SK-N-SH (cell line): Measurements from ENCODE around the gene MTMR1. TPM values are rescaled to one million over a fixed set of nuclear protein-coding genes. Genes with fewer than 3 reads are reported as not detected.

Experiments
- CTCF ChIA-PET: fragments of 300-600, 350-600 bp; formaldehyde crosslinking; extraction: SDS; loops from one replicate; lab custom pipeline; 2021; lab: Yijun Ruan, JAX
- POLR2A ChIA-PET: fragments of 350-600 bp; sonication (Branson Sonifier 250); formaldehyde crosslinking; extraction: SDS; loops from one replicate; lab custom pipeline; 2020; ENCODE audit warnings: antibody characterized with exemption, inconsistent platforms; lab: Yijun Ruan, JAX
- DNase-seq: peaks from one replicate; pipeline ENCODE4 v3.0.0; 2012
- H2AFZ ChIP-seq: fragments of 200-600 bp; sonication (generic); 2 replicates; pipeline ENCODE4 v1.8.1; 2016; ENCODE audit warnings: antibody characterized with exemption, mild to moderate bottlenecking, low read depth
- H3F3A ChIP-seq: fragments of 200-600 bp; sonication (generic); replicated peaks from 2 replicates; pipeline ENCODE3; 2016; ENCODE audit warnings: antibody characterized with exemption, mild to moderate bottlenecking; ENCODE audit not compliant: insufficient read depth
- H3K27ac ChIP-seq, 2 experiments: fragments of 200-500 bp in 1 of 2; fragments of 200-600 bp in 1 of 2; sonication (Bioruptor generic) in 1 of 2; sonication (generic), shearing (Covaris generic) in 1 of 2; 2 replicates each; pipeline versions ENCODE4 v1.5.1 to v1.6.1; 2014 to 2016; ENCODE audit warnings: low read depth in 2 of 2, inconsistent platforms in 1 of 2, low read length in 1 of 2, mild to moderate bottlenecking in 1 of 2, mixed read lengths in 1 of 2
- H3K27me3 ChIP-seq: fragments of 200-600 bp; sonication (generic), shearing (Covaris generic); 2 replicates; pipeline ENCODE4 v1.6.1; 2016; ENCODE audit warnings: mixed run types; ENCODE audit not compliant: insufficient read depth
- H3K36me3 ChIP-seq, 2 experiments: fragments of 200-500 bp in 1 of 2; fragments of 200-600 bp in 1 of 2; sonication (Bioruptor generic) in 1 of 2; sonication (generic) in 1 of 2; replicated peaks in 1 of 2; 2 replicates each; pipeline versions ENCODE3 to v1.5.1; 2014 to 2016; ENCODE audit warnings: low read length in 1 of 2, mild to moderate bottlenecking in 1 of 2; ENCODE audit not compliant: insufficient read depth in 2 of 2, control insufficient read depth in 1 of 2
- H3K4me1 ChIP-seq, 2 experiments: fragments of 200-500 bp in 1 of 2; fragments of 200-600 bp in 1 of 2; sonication (Bioruptor generic) in 1 of 2; sonication (generic), shearing (Covaris generic) in 1 of 2; 2 replicates each; pipeline versions ENCODE4 v1.5.1 to v1.6.1; 2014 to 2016; ENCODE audit warnings: low read depth in 1 of 2, low read length in 1 of 2, mixed run types in 1 of 2; ENCODE audit not compliant: insufficient read depth in 2 of 2, control insufficient read depth in 1 of 2
- H3K4me2 ChIP-seq: fragments of 200-600 bp; sonication (generic), shearing (Covaris generic); 2 replicates; pipeline ENCODE4 v1.6.1; 2017; ENCODE audit warnings: mixed run types
- H3K4me3 ChIP-seq, 2 experiments: fragments of 200-500 bp in 1 of 2; fragments of 200-600 bp in 1 of 2; sonication (Bioruptor generic) in 1 of 2; sonication (generic), shearing (Covaris generic) in 1 of 2; 2 replicates each; pipeline versions ENCODE4 v1.5.1 to v1.8.1; 2014 to 2016; ENCODE audit warnings: low read depth in 2 of 2, inconsistent platforms in 1 of 2, low read length in 1 of 2, mild to moderate bottlenecking in 1 of 2, mixed read lengths in 1 of 2, moderate library complexity in 1 of 2
- H3K79me2 ChIP-seq: fragments of 200-600 bp; sonication (generic); 2 replicates; pipeline ENCODE4 v1.8.1; 2017; ENCODE audit warnings: mild to moderate bottlenecking; ENCODE audit not compliant: insufficient read depth
- H3K9ac ChIP-seq: fragments of 200-600 bp; sonication (generic); 2 replicates; pipeline ENCODE4 v1.6.1; 2017; ENCODE audit warnings: mixed run types
- H3K9me2 ChIP-seq: fragments of 200-600 bp; sonication (generic); 2 replicates; pipeline ENCODE4 v1.6.1; 2017; ENCODE audit warnings: mixed run types
- H3K9me3 ChIP-seq: fragments of 200-600 bp; sonication (generic); 2 replicates; pipeline ENCODE4 v1.6.1; 2017; ENCODE audit warnings: mixed run types, mild to moderate bottlenecking, moderate library complexity
- H4K20me1 ChIP-seq: fragments of 200-600 bp; sonication (generic); 2 replicates; pipeline ENCODE4 v1.6.1; 2017; ENCODE audit warnings: mild to moderate bottlenecking, mixed run types; ENCODE audit not compliant: insufficient read depth
- CHD2 ChIP-seq: fragments of 150-350 bp; IDR thresholded peaks from 2 replicates; pipeline ENCODE4 v1.6.1; 2018; ENCODE audit warnings: low read length; ENCODE audit not compliant: partially characterized antibody
- ELF1 ChIP-seq: IDR thresholded peaks from 2 replicates; pipeline ENCODE4 v1.4.0; 2012
- EZH2phosphoT487 ChIP-seq: fragments of 200-600 bp; sonication (generic); IDR thresholded peaks from 2 replicates; pipeline ENCODE4 v1.6.1; 2017; ENCODE audit warnings: low read depth, mixed run types, mild to moderate bottlenecking, antibody characterized with exemption, moderate library complexity, borderline replicate concordance
- FOSL2 ChIP-seq: IDR thresholded peaks from 2 replicates; pipeline ENCODE4 v1.4.0; 2012; ENCODE audit warnings: low read depth, mild to moderate bottlenecking, moderate library complexity, borderline replicate concordance
- GABPA ChIP-seq: IDR thresholded peaks from 2 replicates; pipeline ENCODE4 v1.4.0; 2012; ENCODE audit warnings: low read depth, mild to moderate bottlenecking
- MEF2A ChIP-seq: IDR thresholded peaks from 2 replicates; pipeline ENCODE4 v1.4.0; 2012; ENCODE audit warnings: low read depth, borderline replicate concordance
- RCOR1 ChIP-seq: fragments of 150-350 bp; IDR thresholded peaks from 2 replicates; pipeline ENCODE4 v1.6.1; 2017; ENCODE audit warnings: antibody characterized with exemption, low read length
- RFX5 ChIP-seq: IDR thresholded peaks from 2 replicates; pipeline ENCODE4 v1.6.1; 2012; ENCODE audit warnings: mild to moderate bottlenecking, improper control_type of control experiment, low read length
- SIN3A ChIP-seq: IDR thresholded peaks from 2 replicates; pipeline ENCODE4 v1.6.1; 2012; ENCODE audit warnings: low read depth, mild to moderate bottlenecking, low read length, moderate library complexity, borderline replicate concordance
- SMC3 ChIP-seq: IDR thresholded peaks from 2 replicates; pipeline ENCODE4 v1.6.1; 2012; ENCODE audit warnings: low read depth, low read length, improper control_type of control experiment
- TAF1 ChIP-seq: IDR thresholded peaks from 2 replicates; pipeline ENCODE4 v1.6.1; 2012; ENCODE audit warnings: low read depth, mild to moderate bottlenecking, low read length, moderate library complexity, borderline replicate concordance
- TEAD4 ChIP-seq: IDR thresholded peaks from 2 replicates; pipeline ENCODE4 v1.4.0; 2012; ENCODE audit warnings: mild to moderate bottlenecking, borderline replicate concordance; ENCODE audit not compliant: insufficient read depth
- YY1 ChIP-seq: IDR thresholded peaks from 2 replicates; pipeline ENCODE4 v1.4.0; 2012; ENCODE audit warnings: low read depth, mild to moderate bottlenecking
- WGBS: methylation state at CpG from one replicate; pipeline ENCODE4 v1.1.6; 2017; ENCODE audit warnings: low lambda C conversion rate; 5-methylcytosine and 5-hydroxymethylcytosine counted together
- polyA plus RNA-seq, 3 experiments: library from polyadenylated mRNA; depleted of rRNA; stranded (reverse); fragments of >200 nt; gene quantifications; 2 replicates each; pipeline ENCODE4 v1.2.3, GENCODE V29; 2012
- TF ChIP-seq, protein P1 (sequence below): fragments of 200-600 bp; sonication (generic); IDR thresholded peaks from 2 replicates; pipeline ENCODE4 v1.6.1; 2017; ENCODE audit warnings: antibody characterized with exemption, mild to moderate bottlenecking, moderate library complexity
- TF ChIP-seq, protein P2 (sequence below): IDR thresholded peaks from 2 replicates; pipeline ENCODE4 v1.4.0; 2012; ENCODE audit warnings: low read depth, borderline replicate concordance
- TF ChIP-seq, protein P3 (sequence below): fragments of 150-350 bp; IDR thresholded peaks from 2 replicates; pipeline ENCODE4 v1.6.1; 2016; ENCODE audit warnings: mild to moderate bottlenecking, low read depth, low read length
- TF ChIP-seq, protein P4 (sequence below): IDR thresholded peaks from 2 replicates; pipeline ENCODE4 v1.4.0; 2012; ENCODE audit warnings: low read depth, borderline replicate concordance

The MTMR1 gene
- polyA plus RNA-seq, 1 of the 3 experiments (the other 2 are of a cell fraction), result 17.0 TPM

DNA sequence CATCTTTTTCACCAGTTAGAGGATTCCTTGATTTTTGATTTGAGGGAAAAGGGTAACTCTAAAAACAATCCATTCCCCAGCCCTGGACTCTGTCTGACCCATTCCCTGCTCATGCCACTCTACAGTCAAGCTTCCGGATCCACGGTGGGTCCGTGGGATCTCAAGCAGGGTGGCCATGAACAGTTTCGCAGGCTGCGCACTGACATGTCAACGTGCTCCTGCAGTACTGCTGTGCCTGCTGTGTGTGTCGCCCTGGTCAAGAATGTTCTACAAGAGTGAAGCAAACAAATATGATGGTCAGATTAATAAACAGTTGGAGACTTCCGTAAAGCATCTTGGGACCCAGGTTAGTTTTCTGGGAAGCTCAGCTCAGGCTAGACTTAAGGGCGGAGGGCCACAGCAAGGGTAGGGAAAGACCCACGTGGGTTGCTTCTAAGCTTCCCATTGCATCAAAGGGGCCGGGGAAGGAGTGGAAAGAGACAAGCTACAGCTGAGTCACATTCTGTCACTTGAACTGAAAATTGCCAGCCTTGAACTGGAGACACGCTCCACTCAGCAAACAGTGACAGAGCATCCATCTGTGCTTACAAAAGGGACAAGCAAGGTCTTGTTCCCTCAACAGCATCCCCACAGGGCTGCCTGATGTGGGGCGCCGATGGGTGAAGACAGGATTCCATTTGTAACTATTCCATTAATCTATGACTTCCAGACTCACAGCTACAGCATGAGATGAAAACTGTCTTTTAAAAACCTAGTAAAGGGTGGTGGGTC lies 81.8 kb downstream of the MTMR1 start:
- 62% methylated on average over 14 of the region's 14 CpGs for WGBS
- Histone ChIP-seq H3K4me2 (no peak overlapping the region), H3K4me3 (no peak overlapping the region), H3K27ac (no peak overlapping the region), H3K9me3 (no peaks in the 10 kb centered on the region), H3K27me3 (peaks cover 5% of the 10 kb centered on the region; the same call in 1 of the 2 replicates), H3K79me2 (no peaks in the 10 kb centered on the region), H3K36me3 (no peaks in the 10 kb centered on the region), H3F3A (no peaks in the 10 kb centered on the region), H4K20me1 (no peaks in the 10 kb centered on the region), H3K9ac (no peak overlapping the region), H2AFZ (no peak overlapping the region), H3K4me1 (no peaks in the 10 kb centered on the region; a peak in 1 of 4 replicates), H3K9me2 (no peaks in the 10 kb centered on the region)
- CTCF ChIA-PET, result interaction anchor here (14.7 kb wide), 1 partner anchor 307 kb away, joined by 219 read pairs; no protein-coding TSS in a partner anchor
- TF ChIP-seq TAF1 (no peak), RCOR1 (no peak), RFX5 (no peak), ELF1 (no peak), EZH2phosphoT487 (no peak), YY1 (no peak), SIN3A (no peak), FOSL2 (no peak), CHD2 (no peak), TEAD4 (no peak), GABPA (no peak), MEF2A (no peak), SMC3 (no peak)
- TF ChIP-seq, protein P1, sequence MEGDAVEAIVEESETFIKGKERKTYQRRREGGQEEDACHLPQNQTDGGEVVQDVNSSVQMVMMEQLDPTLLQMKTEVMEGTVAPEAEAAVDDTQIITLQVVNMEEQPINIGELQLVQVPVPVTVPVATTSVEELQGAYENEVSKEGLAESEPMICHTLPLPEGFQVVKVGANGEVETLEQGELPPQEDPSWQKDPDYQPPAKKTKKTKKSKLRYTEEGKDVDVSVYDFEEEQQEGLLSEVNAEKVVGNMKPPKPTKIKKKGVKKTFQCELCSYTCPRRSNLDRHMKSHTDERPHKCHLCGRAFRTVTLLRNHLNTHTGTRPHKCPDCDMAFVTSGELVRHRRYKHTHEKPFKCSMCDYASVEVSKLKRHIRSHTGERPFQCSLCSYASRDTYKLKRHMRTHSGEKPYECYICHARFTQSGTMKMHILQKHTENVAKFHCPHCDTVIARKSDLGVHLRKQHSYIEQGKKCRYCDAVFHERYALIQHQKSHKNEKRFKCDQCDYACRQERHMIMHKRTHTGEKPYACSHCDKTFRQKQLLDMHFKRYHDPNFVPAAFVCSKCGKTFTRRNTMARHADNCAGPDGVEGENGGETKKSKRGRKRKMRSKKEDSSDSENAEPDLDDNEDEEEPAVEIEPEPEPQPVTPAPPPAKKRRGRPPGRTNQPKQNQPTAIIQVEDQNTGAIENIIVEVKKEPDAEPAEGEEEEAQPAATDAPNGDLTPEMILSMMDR, result no peak
- TF ChIP-seq, protein P2, sequence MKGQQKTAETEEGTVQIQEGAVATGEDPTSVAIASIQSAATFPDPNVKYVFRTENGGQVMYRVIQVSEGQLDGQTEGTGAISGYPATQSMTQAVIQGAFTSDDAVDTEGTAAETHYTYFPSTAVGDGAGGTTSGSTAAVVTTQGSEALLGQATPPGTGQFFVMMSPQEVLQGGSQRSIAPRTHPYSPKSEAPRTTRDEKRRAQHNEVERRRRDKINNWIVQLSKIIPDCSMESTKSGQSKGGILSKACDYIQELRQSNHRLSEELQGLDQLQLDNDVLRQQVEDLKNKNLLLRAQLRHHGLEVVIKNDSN, result no peak
- TF ChIP-seq, protein P3, sequence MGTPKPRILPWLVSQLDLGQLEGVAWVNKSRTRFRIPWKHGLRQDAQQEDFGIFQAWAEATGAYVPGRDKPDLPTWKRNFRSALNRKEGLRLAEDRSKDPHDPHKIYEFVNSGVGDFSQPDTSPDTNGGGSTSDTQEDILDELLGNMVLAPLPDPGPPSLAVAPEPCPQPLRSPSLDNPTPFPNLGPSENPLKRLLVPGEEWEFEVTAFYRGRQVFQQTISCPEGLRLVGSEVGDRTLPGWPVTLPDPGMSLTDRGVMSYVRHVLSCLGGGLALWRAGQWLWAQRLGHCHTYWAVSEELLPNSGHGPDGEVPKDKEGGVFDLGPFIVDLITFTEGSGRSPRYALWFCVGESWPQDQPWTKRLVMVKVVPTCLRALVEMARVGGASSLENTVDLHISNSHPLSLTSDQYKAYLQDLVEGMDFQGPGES, result no peak
- TF ChIP-seq, protein P4, sequence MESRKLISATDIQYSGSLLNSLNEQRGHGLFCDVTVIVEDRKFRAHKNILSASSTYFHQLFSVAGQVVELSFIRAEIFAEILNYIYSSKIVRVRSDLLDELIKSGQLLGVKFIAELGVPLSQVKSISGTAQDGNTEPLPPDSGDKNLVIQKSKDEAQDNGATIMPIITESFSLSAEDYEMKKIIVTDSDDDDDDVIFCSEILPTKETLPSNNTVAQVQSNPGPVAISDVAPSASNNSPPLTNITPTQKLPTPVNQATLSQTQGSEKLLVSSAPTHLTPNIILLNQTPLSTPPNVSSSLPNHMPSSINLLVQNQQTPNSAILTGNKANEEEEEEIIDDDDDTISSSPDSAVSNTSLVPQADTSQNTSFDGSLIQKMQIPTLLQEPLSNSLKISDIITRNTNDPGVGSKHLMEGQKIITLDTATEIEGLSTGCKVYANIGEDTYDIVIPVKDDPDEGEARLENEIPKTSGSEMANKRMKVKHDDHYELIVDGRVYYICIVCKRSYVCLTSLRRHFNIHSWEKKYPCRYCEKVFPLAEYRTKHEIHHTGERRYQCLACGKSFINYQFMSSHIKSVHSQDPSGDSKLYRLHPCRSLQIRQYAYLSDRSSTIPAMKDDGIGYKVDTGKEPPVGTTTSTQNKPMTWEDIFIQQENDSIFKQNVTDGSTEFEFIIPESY, result no peak
- DNase-seq, result no peak
- POLR2A ChIA-PET, result no interaction called here
